A172 (cell line): ENCODE data around the gene CD2. TPM values are rescaled to one million over a fixed set of nuclear protein-coding genes. Genes with fewer than 3 reads are reported as not detected.
A peak's percentile ranks its signal among the peaks of the same experiment; 100 is the strongest.

Experiments used
- DNase-seq: peaks from one replicate; pipeline ENCODE4 v3.0.0-alpha.2; 2015; ENCODE audit warnings: low spot score
- total RNA-seq: library from RNA; depleted of rRNA; stranded (reverse); fragments of >200 nt; shearing (Covaris generic); gene quantifications from 2 replicates; pipeline ENCODE4 v1.2.3, GENCODE V29; 2014

Gene CD2
- total RNA-seq, 1 experiment from 2014 or later, result not detected

GRCh38 chr1:116777831-116778830 lies 23.9 kb downstream of the CD2 start:
- peak; percentile 18 for DNase-seq

DNA sequence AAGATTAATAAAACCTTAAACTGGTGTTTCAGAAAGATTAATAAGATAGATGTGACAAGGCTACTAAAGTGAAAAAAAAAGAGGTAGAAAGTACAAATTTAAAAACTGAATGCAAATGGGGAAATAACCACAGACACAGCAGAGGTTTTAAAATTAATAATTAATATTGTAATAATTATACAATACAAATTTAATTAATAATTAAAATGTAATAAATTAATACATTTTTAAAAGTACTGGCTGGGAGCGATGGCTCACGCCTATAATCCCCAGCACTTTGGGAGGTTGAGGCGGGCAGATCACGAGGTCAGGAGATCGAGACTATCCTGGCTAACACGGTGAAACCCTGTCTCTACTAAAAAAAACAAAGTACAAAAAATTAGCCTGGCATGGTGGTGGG lies 26.8 kb downstream of the CD2 start:
- DNase-seq, result no peak

- DNase-seq, result no peak
Observed at GRCh38 chr1:116785006-116785405, 30.8 kb downstream of the CD2 start.

- no peak for DNase-seq
Observed at GRCh38 chr1:116786049-116786448, 31.8 kb downstream of the CD2 start.

- DNase-seq, result no peak
Observed at GRCh38 chr1:116791727-116792126, 37.5 kb downstream of the CD2 start.

DNA sequence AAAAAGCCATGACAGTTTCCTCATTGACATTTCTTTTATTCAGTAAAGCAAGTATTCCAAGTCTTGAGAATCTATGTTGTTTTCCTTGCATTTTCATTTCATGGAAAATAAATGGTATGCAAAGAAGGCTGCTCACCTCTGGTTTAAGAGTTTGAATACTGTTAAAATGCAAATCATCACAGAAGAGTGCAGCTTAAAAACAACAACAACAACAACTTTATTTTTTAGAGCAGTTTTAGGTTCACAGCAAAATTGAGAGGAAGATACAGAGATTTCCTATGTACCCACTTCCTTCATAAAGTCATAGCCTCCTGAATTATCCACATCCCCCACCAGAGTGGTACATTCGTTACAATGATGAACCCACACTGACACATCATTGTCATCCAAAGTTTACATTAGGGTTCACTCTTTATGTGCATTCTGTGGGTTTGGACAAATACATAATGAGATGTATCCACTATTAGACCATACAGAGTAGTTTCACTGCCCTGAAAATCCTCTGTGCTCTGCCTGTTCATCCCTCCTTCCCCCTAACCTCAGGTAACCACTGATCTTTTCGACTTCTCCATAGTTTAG lies 39.2 kb downstream of the CD2 start:
- DNase-seq, result no peak

DNA sequence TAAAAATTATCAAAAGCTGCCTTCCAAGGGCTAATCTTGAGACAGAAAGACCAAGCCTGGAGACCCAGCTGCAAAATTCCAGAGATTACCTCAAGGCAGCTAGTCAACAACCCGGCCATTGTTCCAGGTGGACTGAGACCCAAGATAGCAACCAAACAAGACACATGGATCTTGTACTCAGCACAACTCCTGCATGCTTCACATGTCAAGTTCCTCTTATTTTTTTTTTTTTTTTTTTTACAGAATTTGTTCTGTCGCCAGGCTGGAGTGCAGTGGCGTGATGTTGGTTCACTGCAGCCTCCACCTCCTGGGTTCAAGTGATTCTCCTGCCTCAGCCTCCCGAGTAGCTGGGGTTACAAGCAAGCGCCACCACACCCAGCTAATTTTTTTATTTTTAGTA lies 40.1 kb downstream of the CD2 start:
- no peak for DNase-seq

DNA sequence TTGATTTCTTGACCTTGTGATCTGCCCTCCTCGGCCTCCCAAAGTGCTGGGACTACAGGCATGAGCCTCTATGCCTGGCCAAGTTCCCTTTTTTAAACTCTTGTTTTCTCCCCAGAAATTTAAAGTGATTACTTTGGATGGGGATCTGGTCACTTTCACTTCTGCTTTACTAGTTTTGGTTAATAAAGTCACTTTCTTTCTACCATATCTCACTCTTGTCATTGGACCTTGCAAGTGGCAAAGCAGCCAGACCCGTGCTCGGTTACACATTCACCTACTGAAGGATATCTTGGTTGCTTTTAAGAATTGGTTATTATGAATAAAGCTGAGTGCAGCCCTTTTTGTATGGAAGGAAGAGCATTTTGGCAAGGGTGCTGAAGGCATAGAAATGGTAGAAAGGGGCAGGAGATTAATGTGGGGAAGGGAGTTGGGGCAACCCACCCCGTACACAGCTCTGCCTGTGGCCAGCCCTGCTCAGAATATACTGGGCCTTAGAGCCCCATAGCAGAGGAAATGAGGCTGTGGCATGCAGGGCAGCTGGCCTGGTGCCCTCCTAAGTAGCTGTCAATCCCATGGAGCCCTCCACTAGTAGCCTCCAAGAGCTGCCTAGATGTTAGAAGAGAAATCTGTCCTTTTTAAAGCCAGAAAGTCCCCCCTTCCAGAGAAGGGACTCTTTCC lies 40.7 kb downstream of the CD2 start:
- DNase-seq, result no peak

DNA sequence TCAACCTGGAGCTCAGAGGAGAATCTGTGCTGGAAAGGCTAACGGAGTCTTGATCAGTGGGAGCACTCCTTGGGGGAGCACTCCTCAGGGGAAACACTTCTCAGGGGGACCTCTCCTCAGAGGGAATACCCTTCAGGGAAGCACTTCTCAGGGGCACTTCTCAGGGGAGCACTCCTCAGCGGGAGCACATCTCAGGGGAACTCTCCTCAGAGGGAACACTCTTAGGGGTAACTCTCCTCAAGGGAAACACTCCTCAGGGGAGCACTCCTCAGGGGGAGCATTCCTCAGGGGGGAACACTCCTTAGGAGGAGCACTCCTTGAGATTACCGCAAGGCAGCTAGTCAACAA lies 41.2 kb downstream of the CD2 start:
- no peak for DNase-seq

GRCh38 chr1:116804736-116805135 lies 50.5 kb downstream of the CD2 start:
- DNase-seq, result no peak

DNA sequence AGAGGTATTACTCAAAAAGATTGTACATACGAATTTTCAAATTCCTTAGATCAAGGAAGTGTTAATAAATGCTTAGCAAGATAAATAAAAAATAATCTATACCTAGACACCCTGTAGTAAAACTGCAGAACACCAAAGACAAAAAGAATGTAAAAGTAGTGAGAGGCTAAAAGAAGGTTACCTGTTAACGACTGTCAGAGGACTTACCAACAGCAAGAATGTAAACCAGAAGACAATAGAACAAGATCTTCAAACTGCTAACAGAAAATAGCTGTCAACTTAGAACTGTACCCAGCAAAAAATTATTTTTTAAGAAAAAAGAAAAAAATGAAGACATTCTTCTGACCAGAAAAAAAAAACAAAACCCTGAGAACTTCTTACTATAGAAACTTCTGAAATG lies 51.2 kb downstream of the CD2 start:
- DNase-seq, result no peak

DNA sequence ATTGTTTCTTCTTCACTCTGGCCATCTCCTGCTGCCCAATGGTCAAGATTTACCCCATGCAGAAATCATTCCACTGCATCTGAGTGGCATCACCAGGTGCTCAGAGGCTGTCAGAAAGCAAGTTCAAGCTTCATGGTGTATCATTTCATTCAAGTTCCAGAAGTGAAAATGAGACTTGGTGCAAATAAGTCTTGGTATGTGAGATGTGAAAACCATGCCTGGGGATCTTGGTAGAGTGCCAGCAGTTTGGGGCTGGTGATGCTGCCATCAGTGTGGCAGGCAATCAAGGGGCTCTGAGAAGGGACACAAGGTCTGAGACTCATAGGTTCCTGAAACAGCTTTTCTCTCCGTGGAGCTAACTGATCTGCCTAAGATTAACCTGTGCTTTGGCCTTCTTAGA lies 52.0 kb downstream of the CD2 start:
- no peak for DNase-seq

- DNase-seq, result no peak
Observed at GRCh38 chr1:116806671-116807070, 52.4 kb downstream of the CD2 start.

DNA sequence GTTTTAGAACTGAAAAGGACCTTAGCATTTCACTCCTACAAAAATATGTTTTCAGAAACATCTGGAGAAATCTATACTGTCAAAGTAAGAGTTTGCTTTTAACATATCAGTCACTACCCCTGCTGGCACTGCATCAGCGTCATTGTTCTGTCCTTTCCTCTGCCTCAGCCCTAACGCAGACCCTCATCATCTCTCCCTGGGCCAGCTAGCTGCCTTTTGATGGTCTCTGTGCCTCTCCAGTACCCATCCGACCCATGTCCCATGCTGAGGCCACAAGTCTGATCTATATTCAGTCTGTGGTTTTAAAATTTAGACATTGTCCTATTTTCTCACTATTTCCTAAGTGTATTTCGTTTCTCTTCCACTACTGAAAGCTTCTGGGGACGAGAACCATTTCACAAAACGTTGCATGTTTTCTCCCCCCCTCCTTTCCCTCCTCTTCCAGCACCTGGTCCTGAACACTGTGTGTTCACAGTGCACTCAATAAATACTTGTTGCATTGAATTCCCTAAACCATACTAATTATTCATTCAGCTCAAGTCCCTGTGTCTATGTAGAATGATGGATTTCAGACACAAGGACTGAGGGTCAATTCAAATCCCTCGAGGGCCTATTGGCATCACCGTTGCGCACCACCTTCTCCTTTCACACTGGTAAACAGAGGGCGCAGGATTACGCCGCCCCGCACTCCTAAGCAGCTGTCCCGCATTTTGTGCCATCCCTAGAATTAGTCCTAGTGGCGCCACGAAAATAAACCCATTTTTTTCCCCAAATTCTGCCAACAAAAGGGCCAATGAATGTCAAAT lies 53.4 kb downstream of the CD2 start:
- DNase-seq, result no peak

DNA sequence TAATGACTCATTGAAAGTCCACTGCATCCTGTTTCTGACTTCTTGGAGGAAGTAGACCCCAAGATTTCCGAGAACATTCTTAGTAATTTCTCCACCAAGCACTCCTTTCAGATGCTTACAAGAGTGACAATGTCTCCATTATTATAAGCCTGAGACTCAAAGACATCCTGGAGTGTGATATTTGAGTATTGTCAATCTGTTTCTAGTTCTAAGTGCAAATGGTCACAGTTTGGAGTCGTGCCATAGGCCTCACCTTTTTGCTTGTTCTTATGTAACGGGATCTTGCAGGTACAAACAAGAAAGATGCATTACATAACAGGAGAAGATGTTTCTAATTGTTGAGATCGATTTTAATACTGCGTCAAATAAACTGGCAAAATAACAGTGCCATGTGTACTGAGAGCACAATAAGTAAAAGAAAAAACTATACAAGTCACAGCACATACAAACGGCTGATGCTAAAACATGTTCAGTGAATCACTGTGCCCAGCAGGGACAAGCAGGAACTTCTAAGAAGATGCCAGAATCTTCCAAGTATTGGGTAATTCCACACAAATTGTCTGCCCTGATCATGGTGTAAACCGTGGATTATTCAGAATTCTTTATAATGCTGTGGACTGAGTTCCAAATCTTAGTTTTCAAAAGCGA lies 54.1 kb downstream of the CD2 start:
- DNase-seq, result no peak

DNA sequence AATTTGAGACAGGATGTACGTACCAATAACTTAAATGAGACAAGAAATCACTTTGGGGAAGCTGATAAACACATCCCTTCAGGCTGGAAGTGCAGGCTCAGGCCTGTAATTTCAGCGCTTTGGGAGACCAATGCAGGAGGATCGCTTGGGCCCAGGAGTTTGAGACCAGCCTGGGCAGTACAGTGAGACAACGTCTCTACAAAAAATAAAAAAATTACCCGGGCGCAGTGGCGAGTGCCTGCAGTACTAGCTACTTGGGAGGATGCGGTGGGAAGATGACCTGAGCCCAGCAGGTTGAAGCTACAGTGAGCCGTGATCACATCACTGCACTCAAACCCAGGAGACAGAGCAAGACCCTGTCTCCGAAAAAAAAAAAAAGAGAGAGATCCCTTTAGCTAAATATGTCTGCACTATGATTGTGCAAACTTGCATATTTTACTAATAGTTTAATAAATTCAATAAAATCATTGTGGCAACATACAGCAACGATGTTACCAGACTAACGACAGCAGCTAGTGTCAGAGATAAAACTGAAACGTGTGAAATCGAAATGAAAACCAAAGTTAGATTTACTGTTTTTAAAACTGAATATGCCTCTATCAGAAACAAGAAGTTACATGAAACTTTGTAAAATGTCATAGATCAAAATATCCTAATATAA lies 54.7 kb downstream of the CD2 start:
- DNase-seq, result no peak

DNA sequence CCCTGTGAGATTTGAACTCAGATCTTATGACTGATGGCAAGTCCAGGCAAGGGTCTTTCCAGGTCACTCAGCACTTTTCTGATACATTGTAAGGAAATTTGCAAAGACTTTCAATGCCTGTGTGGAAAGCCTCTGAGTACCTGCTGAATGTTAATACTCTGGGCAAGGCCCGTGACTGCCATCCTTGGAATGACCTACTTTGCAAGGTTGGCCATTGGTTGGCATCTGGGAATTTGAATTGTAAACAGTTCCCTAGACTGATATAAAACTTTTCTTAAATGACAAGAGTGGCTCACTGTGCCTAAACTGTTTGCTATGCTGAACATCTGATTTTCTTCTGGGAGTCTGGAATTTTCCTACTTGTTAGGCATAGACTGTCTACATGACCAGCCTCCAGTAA lies 57.1 kb downstream of the CD2 start:
- DNase-seq, result no peak

GRCh38 chr1:116814926-116815723 lies 60.9 kb downstream of the CD2 start:
- no peak for DNase-seq

DNA sequence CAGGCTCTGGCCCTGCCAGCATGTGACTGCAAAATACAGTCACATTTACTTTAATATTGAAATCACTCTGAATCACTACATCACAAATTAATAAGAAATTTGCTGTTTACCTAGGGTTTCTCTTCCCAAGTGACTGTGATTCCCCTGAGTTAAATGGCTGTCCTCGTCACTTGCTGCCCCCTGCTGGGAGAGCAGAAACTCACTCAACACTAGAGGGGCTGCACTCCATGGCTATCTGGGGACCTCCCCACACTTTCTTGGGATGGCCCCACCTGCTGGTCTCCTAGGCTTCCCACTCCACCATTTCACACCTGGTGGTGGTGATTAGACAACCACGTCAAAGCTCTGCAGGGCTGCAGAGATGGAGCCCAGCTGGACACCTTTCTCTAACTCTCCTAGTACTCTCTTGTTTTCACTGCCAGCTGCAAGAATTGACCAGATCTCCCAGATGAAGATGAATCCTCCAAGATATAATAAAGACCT lies 63.4 kb downstream of the CD2 start:
- peak; percentile 55 for DNase-seq
